Hepatocyte (in vitro differentiated cells): ENCODE results near the gene BUD23. TPM values are rescaled to one million over a fixed set of nuclear protein-coding genes. Genes with fewer than 3 reads are reported as not detected.
A peak's percentile ranks its signal among the peaks of the same experiment; 100 is the strongest.

Experiments used
- DNase-seq: peaks from one replicate; pipeline ENCODE4 v3.0.0-alpha.2; 2016; ENCODE audit warnings: low spot score
- H2AFZ ChIP-seq: fragments of 200-600 bp; sonication (generic); 2 replicates; pipeline ENCODE4 v1.6.0; 2016; ENCODE audit warnings: antibody characterized with exemption, mild to moderate bottlenecking
- H3K27ac ChIP-seq: fragments of 200-600 bp; sonication (generic); 2 replicates; pipeline ENCODE4 v1.5.1; 2016; ENCODE audit warnings: mild to moderate bottlenecking
- H3K27me3 ChIP-seq: fragments of 200-600 bp; sonication (generic); 2 replicates; pipeline ENCODE4 v1.6.1; 2016
- H3K36me3 ChIP-seq: fragments of 200-600 bp; sonication (generic); replicated peaks from 2 replicates; pipeline ENCODE4 v1.5.1; 2016; ENCODE audit warnings: low read depth; ENCODE audit not compliant: insufficient read depth
- H3K4me1 ChIP-seq: fragments of 200-600 bp; sonication (generic); 2 replicates; pipeline ENCODE4 v1.5.1; 2016; ENCODE audit warnings: mild to moderate bottlenecking, moderate library complexity; ENCODE audit not compliant: insufficient read depth
- H3K4me2 ChIP-seq: fragments of 200-600 bp; sonication (generic); 2 replicates; pipeline ENCODE4 v1.6.0; 2016
- H3K4me3 ChIP-seq: fragments of 200-600 bp; sonication (generic); 2 replicates; pipeline ENCODE4 v1.5.1; 2016; ENCODE audit warnings: mild to moderate bottlenecking
- H3K79me2 ChIP-seq: fragments of 200-600 bp; sonication (generic); 2 replicates; pipeline ENCODE4 v1.6.0; 2017; ENCODE audit warnings: mild to moderate bottlenecking
- H3K9me2 ChIP-seq: fragments of 200-600 bp; sonication (generic); replicated peaks from 2 replicates; pipeline ENCODE4 v1.6.0; 2017; ENCODE audit warnings: mild to moderate bottlenecking; ENCODE audit not compliant: insufficient read depth
- H3K9me3 ChIP-seq: fragments of 200-600 bp; sonication (generic); 2 replicates; pipeline ENCODE4 v1.5.1; 2016; ENCODE audit warnings: low read depth, mild to moderate bottlenecking
- H4K20me1 ChIP-seq: fragments of 200-600 bp; sonication (generic); 2 replicates; pipeline ENCODE4 v1.6.0; 2016; ENCODE audit warnings: mild to moderate bottlenecking; ENCODE audit not compliant: insufficient read depth, poor library complexity, severe bottlenecking
- EZH2 ChIP-seq: fragments of 200-600 bp; sonication (generic); IDR thresholded peaks from 2 replicates; pipeline ENCODE4 v1.6.1; 2016; ENCODE audit warnings: antibody characterized with exemption, mild to moderate bottlenecking, borderline replicate concordance
- EZH2phosphoT487 ChIP-seq: fragments of 200-600 bp; sonication (generic); IDR thresholded peaks from one replicate; pipeline ENCODE4 v1.6.1; 2018; ENCODE audit warnings: antibody characterized with exemption, mild to moderate bottlenecking, low read depth, moderate library complexity; ENCODE audit not compliant: unreplicated experiment, severe bottlenecking
- WGBS: methylation state at CpG from one replicate; pipeline ENCODE4 v1.1.6; 2016; ENCODE audit warnings: low lambda C conversion rate; ENCODE audit errors: missing lambda C conversion rate; 5-methylcytosine and 5-hydroxymethylcytosine counted together
- polyA plus RNA-seq: library from polyadenylated mRNA; unstranded; fragments of >200 nt; fragmentation: Nextera tagmentation; extraction: Ambion mirVana; gene quantifications from 2 replicates; pipeline ENCODE4 v1.2.1, GENCODE V29; 2016
- total RNA-seq: library from RNA; depleted of rRNA; stranded (reverse); fragments of >200 nt; gene quantifications from 2 replicates; pipeline ENCODE4 v1.2.3, GENCODE V29; 2014
- TF ChIP-seq, protein P1 (sequence below): fragments of 200-600 bp; sonication (generic); IDR thresholded peaks from 2 replicates; pipeline ENCODE4 v1.5.1; 2016; ENCODE audit warnings: antibody characterized with exemption, mild to moderate bottlenecking; ENCODE audit not compliant: poor library complexity

Gene BUD23
- total and polyA plus RNA-seq, 2 experiments from 2014 or later: 35.9 to 112 TPM

DNA sequence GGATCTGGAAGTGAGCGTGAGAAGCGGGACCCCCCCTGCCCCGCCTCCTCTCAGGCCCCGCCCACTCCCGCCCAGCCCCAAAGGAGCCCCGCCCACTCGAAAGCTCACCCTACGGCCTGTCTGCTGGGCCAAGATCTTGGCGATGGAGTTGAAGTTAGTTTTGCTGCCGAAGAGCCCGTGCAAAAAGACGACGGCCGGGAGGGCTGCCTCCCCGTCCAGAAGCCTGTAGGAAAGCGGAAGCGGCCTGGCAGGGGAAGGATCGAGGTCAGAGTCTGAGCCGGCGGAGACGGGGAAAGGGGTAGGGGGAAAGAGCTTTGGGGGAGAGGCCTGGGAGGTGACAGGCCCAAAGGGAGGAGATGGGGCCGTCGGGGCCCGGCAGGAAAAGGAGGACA, 54.8 kb downstream of the BUD23 start:
- Histone ChIP-seq H3K27me3 (no peaks in the 10 kb centered on the region), H3K27ac (peak overlapping the region; percentile 95), H4K20me1 (no peaks in the 10 kb centered on the region), H2AFZ (peak overlapping the region; percentile 51), H3K4me3 (peak overlapping the region; percentile 41), H3K4me2 (peak overlapping the region; percentile 90), H3K4me1 (peaks cover 37% of the 10 kb centered on the region), H3K36me3 (no peaks in the 10 kb centered on the region), H3K79me2 (peaks cover 21% of the 10 kb centered on the region), H3K9me2 (no peaks in the 10 kb centered on the region), H3K9me3 (no peaks in the 10 kb centered on the region)
- peak; percentile 84 for DNase-seq
- WGBS: 5% methylated on average over 20 of the region's 24 CpGs
- TF ChIP-seq EZH2phosphoT487 (no peak), EZH2 (no peak)
- TF ChIP-seq, protein P1, sequence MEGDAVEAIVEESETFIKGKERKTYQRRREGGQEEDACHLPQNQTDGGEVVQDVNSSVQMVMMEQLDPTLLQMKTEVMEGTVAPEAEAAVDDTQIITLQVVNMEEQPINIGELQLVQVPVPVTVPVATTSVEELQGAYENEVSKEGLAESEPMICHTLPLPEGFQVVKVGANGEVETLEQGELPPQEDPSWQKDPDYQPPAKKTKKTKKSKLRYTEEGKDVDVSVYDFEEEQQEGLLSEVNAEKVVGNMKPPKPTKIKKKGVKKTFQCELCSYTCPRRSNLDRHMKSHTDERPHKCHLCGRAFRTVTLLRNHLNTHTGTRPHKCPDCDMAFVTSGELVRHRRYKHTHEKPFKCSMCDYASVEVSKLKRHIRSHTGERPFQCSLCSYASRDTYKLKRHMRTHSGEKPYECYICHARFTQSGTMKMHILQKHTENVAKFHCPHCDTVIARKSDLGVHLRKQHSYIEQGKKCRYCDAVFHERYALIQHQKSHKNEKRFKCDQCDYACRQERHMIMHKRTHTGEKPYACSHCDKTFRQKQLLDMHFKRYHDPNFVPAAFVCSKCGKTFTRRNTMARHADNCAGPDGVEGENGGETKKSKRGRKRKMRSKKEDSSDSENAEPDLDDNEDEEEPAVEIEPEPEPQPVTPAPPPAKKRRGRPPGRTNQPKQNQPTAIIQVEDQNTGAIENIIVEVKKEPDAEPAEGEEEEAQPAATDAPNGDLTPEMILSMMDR: no peak

DNA sequence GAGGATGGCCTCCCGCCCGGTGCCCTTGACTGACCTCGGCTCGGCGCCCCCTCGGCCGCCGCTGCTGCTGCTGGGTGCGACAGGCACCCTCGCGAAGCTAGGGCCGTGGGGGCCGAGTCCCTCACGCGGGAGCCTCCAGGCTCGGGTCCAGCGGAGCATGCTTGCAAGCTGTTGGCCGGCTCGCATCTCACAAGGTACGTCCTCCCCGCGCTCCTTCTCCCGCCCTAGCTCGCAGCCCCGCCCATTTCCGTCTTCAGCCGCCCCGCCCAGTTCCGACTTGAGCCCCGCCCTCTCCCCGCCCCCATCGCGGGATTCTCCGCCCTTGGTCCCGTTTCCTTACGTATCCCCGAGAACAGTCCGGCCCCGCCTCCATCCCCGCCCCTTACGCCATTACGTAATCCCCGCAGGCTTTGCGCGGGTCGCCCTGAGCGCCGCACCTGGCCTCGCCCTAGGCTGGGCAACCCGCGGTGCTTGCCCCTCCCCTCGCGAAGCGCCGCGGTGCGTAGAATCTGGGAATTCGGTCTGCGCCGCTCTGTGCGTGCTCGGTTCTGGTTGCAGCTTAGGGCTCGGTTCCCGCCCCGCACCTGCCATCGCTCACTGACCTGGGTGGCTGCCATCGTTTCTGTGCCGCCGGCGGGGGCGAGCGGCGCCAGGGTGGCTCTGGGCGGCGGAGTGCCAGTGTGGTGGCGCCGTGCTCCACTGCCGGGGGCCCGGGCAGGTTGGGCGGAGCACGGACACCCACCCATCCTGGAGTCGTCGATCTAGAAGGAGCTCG, 55.4 kb downstream of the BUD23 start, which contains the start of gene ABHD11:
TSS of gene ABHD11 (minus strand) at position 191 of the 775 bp plus-strand sequence. CDS start at position 159, 32 bp downstream.
- DNase-seq: peak; percentile 99
- TF ChIP-seq EZH2 (no peak), EZH2phosphoT487 (no peak)
- TF ChIP-seq, protein P1: no peak
- WGBS: 2% methylated on average over 43 of the region's 84 CpGs
- Histone ChIP-seq H3K4me1 (peaks cover 42% of the 10 kb centered on the region), H3K4me3 (peak within 1 kb of the TSS; percentile 41), H4K20me1 (no peaks in the 10 kb centered on the region), H3K79me2 (peaks cover 21% of the 10 kb centered on the region), H2AFZ (peak within 1 kb of the TSS; percentile 58), H3K36me3 (no peaks in the 10 kb centered on the region), H3K27me3 (no peaks in the 10 kb centered on the region), H3K9me2 (no peaks in the 10 kb centered on the region), H3K27ac (peak within 1 kb of the TSS; percentile 98), H3K4me2 (peak within 1 kb of the TSS; percentile 90), H3K9me3 (no peaks in the 10 kb centered on the region)

DNA sequence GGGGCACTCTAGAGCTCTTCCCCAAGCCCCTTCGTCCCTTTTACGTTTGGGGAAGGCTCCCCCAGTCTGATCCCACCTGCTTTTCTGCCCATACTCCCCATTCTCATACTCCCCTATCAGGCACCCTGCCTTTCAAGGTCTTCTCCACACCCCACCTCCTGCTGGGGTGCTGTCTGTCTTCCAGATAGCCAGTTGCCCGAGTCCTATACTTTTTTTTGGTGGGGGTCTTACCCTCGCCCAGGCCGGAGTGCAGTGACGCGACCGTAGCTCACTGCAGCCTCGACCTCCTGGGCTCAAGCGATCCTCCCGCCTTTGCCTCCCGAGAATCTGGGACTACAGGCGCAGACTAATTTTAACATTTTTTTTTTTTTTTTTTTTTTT, 56.0 kb downstream of the BUD23 start:
- Histone ChIP-seq H2AFZ (peak overlapping the region; percentile 58), H3K27me3 (no peaks in the 10 kb centered on the region), H3K9me2 (no peaks in the 10 kb centered on the region), H3K4me1 (peaks cover 44% of the 10 kb centered on the region), H3K4me2 (peak overlapping the region; percentile 87), H3K27ac (peak overlapping the region; percentile 98), H3K36me3 (no peaks in the 10 kb centered on the region), H3K4me3 (peak overlapping the region; percentile 30), H4K20me1 (no peaks in the 10 kb centered on the region), H3K79me2 (peaks cover 21% of the 10 kb centered on the region), H3K9me3 (no peaks in the 10 kb centered on the region)
- whole genome bisulfite sequencing: 61% methylated on average over 8 of the region's 13 CpGs
- DNase-seq: no peak
- TF ChIP-seq EZH2 (no peak), EZH2phosphoT487 (no peak)
- TF ChIP-seq, protein P1: no peak
